ENCODE results near the gene PAM16.

Gene PAM16

DNA sequence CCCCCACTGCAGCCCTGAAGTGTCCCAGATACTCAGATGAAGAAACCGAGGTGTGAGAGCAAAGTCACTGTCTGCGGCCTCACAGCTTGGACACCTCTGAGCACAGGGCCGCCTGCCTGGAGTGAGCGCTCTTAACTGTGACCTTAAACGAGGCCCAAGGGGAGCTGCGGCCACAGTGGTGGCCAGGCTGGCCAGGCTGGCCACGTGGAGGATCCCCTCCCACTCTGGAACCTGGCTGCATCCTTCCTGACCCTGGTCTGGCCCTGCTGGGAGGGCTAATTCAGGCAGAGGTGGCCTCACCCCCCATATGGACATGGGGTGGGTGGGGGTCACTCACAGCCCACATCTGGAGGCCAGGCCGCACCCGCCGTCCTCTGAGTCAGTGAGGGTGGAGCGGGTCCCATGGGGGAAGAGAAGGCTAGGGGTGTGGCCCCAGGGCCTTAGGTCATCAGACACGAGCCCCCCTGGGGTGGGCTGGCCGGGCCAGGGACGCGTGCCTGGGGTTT lies 27.1 kb upstream of the PAM16 start:
- DNase-seq (ENCODE audit: low spot score) = no peak
- TF ChIP-seq, protein P1, sequence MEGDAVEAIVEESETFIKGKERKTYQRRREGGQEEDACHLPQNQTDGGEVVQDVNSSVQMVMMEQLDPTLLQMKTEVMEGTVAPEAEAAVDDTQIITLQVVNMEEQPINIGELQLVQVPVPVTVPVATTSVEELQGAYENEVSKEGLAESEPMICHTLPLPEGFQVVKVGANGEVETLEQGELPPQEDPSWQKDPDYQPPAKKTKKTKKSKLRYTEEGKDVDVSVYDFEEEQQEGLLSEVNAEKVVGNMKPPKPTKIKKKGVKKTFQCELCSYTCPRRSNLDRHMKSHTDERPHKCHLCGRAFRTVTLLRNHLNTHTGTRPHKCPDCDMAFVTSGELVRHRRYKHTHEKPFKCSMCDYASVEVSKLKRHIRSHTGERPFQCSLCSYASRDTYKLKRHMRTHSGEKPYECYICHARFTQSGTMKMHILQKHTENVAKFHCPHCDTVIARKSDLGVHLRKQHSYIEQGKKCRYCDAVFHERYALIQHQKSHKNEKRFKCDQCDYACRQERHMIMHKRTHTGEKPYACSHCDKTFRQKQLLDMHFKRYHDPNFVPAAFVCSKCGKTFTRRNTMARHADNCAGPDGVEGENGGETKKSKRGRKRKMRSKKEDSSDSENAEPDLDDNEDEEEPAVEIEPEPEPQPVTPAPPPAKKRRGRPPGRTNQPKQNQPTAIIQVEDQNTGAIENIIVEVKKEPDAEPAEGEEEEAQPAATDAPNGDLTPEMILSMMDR (IDR thresholded peaks at IDR 0.05; ENCODE audit: borderline replicate concordance, control extremely low read depth, extremely low read depth, insufficient read depth, missing control alignments) = no peak
- in situ Hi-C loops (cut with MboI; ENCODE audit: low sequenced_read_pairs, unreplicated experiment) = no loop called here

DNA sequence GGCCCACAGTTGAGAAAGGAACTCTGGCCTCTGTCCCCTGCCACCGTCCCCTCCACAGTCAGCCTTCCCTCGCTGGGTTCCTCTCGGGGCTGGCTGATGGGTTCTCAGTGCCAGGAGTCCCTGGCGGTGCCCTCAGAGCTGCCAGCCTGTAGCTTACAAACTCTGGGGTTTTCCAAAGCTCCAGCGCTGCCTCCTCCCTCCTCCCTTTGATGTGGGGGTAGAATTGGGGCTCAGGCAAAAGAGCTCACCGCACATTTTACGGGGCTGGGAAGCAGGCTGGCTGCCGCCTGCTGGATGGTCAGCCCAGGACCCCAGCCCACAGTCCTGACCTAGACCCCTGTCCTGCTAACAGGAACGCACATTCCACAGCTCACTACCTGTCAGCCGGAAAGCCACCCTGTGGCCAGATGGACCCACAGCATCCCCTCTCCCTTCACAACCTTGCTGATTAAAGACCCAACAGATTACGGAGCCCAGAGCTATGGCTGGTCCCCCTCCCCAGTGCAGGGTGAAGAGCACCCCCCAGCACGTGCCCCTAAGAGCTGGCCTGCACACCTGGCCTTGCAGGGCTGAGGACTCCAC lies 26.5 kb upstream of the PAM16 start:
- in situ Hi-C loops (cut with MboI; ENCODE audit: low sequenced_read_pairs, unreplicated experiment) = no loop called here
- TF ChIP-seq, protein P1 (IDR thresholded peaks at IDR 0.05; ENCODE audit: borderline replicate concordance, control extremely low read depth, extremely low read depth, insufficient read depth, missing control alignments) = no peak
- DNase-seq (ENCODE audit: low spot score) = no peak

DNA sequence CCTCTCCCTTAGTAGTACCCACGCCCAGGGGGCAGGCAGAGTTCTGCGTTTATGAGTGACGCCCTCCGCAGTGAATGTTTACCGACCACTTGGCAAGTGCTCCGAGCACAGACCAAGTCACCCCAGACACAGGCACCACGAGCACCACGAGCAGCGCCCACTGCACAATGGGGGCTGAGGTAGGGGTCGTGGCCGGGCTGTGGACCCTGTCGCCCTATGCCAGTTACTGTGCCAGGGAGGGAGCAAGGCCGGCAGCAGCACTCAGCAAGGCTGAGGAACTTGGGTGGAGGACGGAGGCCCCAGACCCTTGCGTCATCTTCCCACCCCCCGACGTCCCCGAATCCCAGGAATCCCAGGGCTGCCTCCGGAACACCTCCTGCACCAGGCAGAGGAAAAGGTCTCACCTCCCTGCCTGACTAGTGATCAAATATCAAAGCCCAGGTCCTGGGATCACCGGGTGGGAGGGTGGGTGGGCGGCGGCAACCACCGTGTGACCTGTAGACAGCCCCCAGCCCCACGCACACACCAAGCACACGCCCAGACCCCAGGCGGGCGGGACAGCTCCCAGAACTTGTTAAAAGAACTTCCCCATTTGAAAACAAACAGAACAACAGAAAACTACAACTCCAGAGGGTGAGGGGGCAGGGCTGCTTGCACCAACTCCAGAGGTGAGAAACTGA lies 25.9 kb upstream of the PAM16 start:
- in situ Hi-C loops (cut with MboI; ENCODE audit: low sequenced_read_pairs, unreplicated experiment) = no loop called here
- TF ChIP-seq, protein P1 (IDR thresholded peaks at IDR 0.05; ENCODE audit: borderline replicate concordance, control extremely low read depth, extremely low read depth, insufficient read depth, missing control alignments) = no peak
- DNase-seq (ENCODE audit: low spot score) = no peak

DNA sequence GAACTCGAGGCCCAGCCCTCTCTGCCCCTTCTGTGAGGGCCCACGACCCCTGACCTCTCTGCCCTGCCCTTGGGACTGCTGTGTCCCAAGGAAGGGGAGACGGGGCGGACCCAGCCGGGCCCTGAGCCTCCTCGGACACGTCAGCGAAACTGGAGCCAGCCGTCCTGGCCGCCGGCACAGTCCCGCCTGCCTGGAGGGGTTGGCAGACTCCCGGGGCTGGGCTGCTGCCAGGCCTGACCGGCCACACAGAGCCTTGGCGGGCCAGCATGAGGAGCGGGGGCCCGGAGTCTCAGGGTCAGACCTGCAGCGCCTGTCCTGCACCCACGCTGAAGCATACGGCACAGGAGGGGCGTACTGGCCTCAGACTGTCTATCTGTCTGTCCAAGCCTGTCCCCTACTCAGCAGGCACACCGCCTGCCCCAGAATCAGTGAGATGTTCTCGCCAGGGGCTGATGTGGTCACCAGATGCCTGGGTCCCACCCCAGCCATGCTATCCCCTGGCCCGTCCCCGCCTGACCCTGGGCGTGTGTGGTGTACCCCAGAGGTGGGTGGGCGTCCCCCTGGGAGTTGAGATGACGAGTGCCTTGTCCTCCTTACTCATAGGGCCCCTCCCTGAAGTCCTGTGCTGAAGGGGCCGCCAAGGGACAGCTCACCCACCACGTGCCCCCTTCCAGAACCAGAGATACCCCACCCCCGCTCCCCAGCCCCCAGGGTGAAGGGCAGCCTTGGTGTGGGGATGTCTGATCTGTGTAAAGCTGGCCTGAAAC lies 25.2 kb upstream of the PAM16 start:
- in situ Hi-C loops (cut with MboI; ENCODE audit: low sequenced_read_pairs, unreplicated experiment) = no loop called here
- DNase-seq (ENCODE audit: low spot score) = no peak
- TF ChIP-seq, protein P1 (IDR thresholded peaks at IDR 0.05; ENCODE audit: borderline replicate concordance, control extremely low read depth, extremely low read depth, insufficient read depth, missing control alignments) = no peak

DNA sequence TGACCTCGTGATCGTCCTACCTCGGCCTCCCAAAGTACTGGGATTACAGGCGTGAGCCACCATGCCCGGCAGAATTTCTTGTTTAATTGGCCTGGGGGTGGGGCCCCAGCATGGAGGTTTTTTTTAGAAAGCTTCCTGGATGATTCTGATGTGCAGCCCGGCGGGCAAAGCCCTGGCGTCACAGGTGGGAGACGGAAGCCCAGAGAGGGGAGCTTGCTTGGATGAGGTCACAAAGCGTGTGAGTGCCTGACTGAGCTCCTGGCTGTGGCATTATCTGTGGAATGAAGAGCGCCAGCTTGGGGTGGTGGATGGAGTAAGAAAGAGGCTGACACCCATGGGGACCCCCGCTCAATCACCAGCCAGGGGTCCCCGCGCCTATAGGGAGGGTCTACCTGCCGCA lies 24.6 kb upstream of the PAM16 start:
- TF ChIP-seq, protein P1 (IDR thresholded peaks at IDR 0.05; ENCODE audit: borderline replicate concordance, control extremely low read depth, extremely low read depth, insufficient read depth, missing control alignments) = no peak
- DNase-seq (ENCODE audit: low spot score) = no peak
- in situ Hi-C loops (cut with MboI; ENCODE audit: low sequenced_read_pairs, unreplicated experiment) = no loop called here

DNA sequence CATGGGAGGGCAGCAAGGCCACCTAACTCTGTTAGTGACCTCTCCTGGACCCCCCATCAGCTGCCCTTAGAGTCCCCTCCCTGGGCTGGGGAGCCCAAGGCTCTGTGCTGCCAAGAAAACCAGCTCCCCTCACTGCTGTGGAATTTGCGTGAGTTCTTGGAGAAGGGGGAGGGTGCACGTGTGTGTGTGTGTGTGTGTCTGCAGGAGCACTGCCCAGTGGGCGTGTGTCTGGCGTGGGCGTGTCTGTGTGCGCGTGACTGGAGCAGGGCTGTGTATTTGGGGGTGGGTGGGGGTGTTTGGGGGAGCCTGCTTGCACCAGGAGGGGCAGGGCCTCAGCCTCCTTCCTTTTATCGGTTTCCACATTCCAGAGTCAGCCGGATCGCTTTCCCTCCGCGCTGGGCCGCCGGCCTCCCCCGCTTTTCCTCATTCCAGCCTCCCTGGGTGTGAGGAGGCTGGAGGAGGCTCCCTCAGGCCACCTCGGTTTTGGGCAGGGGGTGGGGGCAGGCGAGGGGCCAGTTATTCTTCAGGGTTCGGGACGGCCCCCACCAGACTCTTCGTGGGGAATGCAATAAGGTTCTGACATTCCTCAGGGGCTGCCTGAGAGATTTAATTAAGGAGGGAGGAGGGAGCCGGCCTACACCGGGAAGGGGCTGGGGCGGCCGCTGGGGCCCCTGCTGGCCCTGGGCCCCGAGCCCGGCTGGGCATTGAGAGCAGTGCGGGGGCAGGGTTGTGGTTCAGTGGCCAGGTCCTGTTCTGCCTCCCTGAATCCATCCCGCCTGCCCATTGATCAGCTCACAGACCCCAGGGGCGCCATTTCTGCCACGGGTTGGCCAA lies 23.0 kb upstream of the PAM16 start:
- in situ Hi-C loops (cut with MboI; ENCODE audit: low sequenced_read_pairs, unreplicated experiment) = no loop called here
- TF ChIP-seq, protein P1 (IDR thresholded peaks at IDR 0.05; ENCODE audit: borderline replicate concordance, control extremely low read depth, extremely low read depth, insufficient read depth, missing control alignments) = no peak
- no peak for DNase-seq (ENCODE audit: low spot score)

Measured in GM13976 (cell line).